Adrenal gland (tissue), 5 donors: Measurements from ENCODE around the gene GMEB2.

Experiments used
- CTCF ChIP-seq, 6 experiments: fragments of 450-650 bp in 4 of 6; fragments of 200-600 bp in 2 of 6; sonication (generic) in 1 of 6; IDR thresholded peaks; 1 replicate in 5 of 6; 2 replicates in 1 of 6; pipeline versions ENCODE4 v1.5.1 to v1.8.0; 2016 to 2021; ENCODE audit warnings: antibody characterized with exemption in 6 of 6, mild to moderate bottlenecking in 2 of 6, moderate library complexity in 1 of 6
- POLR2A ChIP-seq, 2 donors: fragments of 450-650 bp; IDR thresholded peaks; one replicate each; pipeline ENCODE4 v1.6.1; 2017; ENCODE audit warnings: antibody characterized with exemption in 2 of 2, mild to moderate bottlenecking in 2 of 2, moderate library complexity in 1 of 2
- donor health status: DM: no; HTN: no; CAD: no.

GRCh38 chr20:63639093-63639975 is 12.4 kb upstream of the GMEB2 start:
- no peak for TF ChIP-seq POLR2A (IDR thresholded peaks at IDR 0.05)
- TF ChIP-seq CTCF (IDR thresholded peaks at IDR 0.05): no peak
